ENCODE results near the gene IL1R1.
"Not testable (repeated sequence)": the region's sequence is repeated elsewhere in the genome, so short reads cannot be mapped to it uniquely, and the experiment has no call there.

Gene IL1R1

GRCh38 chr2:102103992-102104871 is 38.3 kb upstream of the IL1R1 start:
- Histone ChIP-seq H2AFZ (ENCODE audit: low read depth, low read length) (no peak overlapping the region), H3K36me3 (ENCODE audit: insufficient read depth, low read length) (no peaks in the 10 kb centered on the region), H3K4me3 (ENCODE audit: low read length) (no peak overlapping the region), H3K4me1 (ENCODE audit: insufficient read depth, low read length) (no peaks in the 10 kb centered on the region), H3K27me3 (ENCODE audit: insufficient read depth, low read length) (no peaks in the 10 kb centered on the region), H3K9me3 (ENCODE audit: low read length) (no peaks in the 10 kb centered on the region)

- no peaks in the 10 kb centered on the region for H3K27me3 ChIP-seq (ENCODE audit: insufficient read depth, low read length)
These were observed 36.4 kb upstream of the IL1R1 start for GRCh38 chr2:102106133-102106556.

GRCh38 chr2:102106813-102107740 is 35.5 kb upstream of the IL1R1 start:
- not testable (repeated sequence) for H2AFZ ChIP-seq (ENCODE audit: low read depth, low read length); H3K27me3 ChIP-seq (ENCODE audit: insufficient read depth, low read length); H3K36me3 ChIP-seq (ENCODE audit: insufficient read depth, low read length); H3K4me3 ChIP-seq (ENCODE audit: low read length); H3K9me3 ChIP-seq (ENCODE audit: low read length); H3K4me1 ChIP-seq (ENCODE audit: insufficient read depth, low read length)

More at GRCh38 chr2:102106133-102106556, 36.4 kb upstream of the IL1R1 start:
- Histone ChIP-seq H3K9me3 (ENCODE audit: low read length) (no peaks in the 10 kb centered on the region), H3K4me1 (ENCODE audit: insufficient read depth, low read length) (no peaks in the 10 kb centered on the region), H3K4me3 (ENCODE audit: low read length) (no peak overlapping the region), H2AFZ (ENCODE audit: low read depth, low read length) (no peak overlapping the region), H3K36me3 (ENCODE audit: insufficient read depth, low read length) (no peaks in the 10 kb centered on the region)

GRCh38 chr2:102107741-102108070 is 34.8 kb upstream of the IL1R1 start:
- Histone ChIP-seq H3K4me3 (ENCODE audit: low read length) (no peak overlapping the region), H3K36me3 (ENCODE audit: insufficient read depth, low read length) (no peaks in the 10 kb centered on the region), H3K4me1 (ENCODE audit: insufficient read depth, low read length) (no peaks in the 10 kb centered on the region), H3K9me3 (ENCODE audit: low read length) (no peaks in the 10 kb centered on the region), H3K27me3 (ENCODE audit: insufficient read depth, low read length) (no peaks in the 10 kb centered on the region), H2AFZ (ENCODE audit: low read depth, low read length) (no peak overlapping the region)

- Histone ChIP-seq H3K27me3 (ENCODE audit: insufficient read depth, low read length) (no peaks in the 10 kb centered on the region), H3K36me3 (ENCODE audit: insufficient read depth, low read length) (no peaks in the 10 kb centered on the region), H3K4me3 (ENCODE audit: low read length) (no peak overlapping the region), H2AFZ (ENCODE audit: low read depth, low read length) (no peak overlapping the region), H3K4me1 (ENCODE audit: insufficient read depth, low read length) (no peaks in the 10 kb centered on the region), H3K9me3 (ENCODE audit: low read length) (no peaks in the 10 kb centered on the region)
These were observed 33.5 kb upstream of the IL1R1 start for GRCh38 chr2:102109016-102109415.

- no peaks in the 10 kb centered on the region for H3K27me3 ChIP-seq (ENCODE audit: insufficient read depth, low read length)
- no peaks in the 10 kb centered on the region for H3K36me3 ChIP-seq (ENCODE audit: insufficient read depth, low read length)
- no peaks in the 10 kb centered on the region for H3K4me1 ChIP-seq (ENCODE audit: insufficient read depth, low read length)
- no peak overlapping the region for H2AFZ ChIP-seq (ENCODE audit: low read depth, low read length)
- H3K9me3 ChIP-seq (ENCODE audit: low read length): no peaks in the 10 kb centered on the region
- H3K4me3 ChIP-seq (ENCODE audit: low read length): no peak overlapping the region
These were observed 32.4 kb upstream of the IL1R1 start for GRCh38 chr2:102110171-102110570.

GRCh38 chr2:102110596-102111334 is 31.8 kb upstream of the IL1R1 start:
- Histone ChIP-seq H3K4me3 (ENCODE audit: low read length) (no peak overlapping the region), H3K27me3 (ENCODE audit: insufficient read depth, low read length) (no peaks in the 10 kb centered on the region), H3K4me1 (ENCODE audit: insufficient read depth, low read length) (no peaks in the 10 kb centered on the region)

GRCh38 chr2:102111823-102112222 is 30.7 kb upstream of the IL1R1 start:
- Histone ChIP-seq H3K36me3 (ENCODE audit: insufficient read depth, low read length) (no peaks in the 10 kb centered on the region), H3K4me3 (ENCODE audit: low read length) (no peak overlapping the region), H3K4me1 (ENCODE audit: insufficient read depth, low read length) (no peaks in the 10 kb centered on the region), H3K27me3 (ENCODE audit: insufficient read depth, low read length) (no peaks in the 10 kb centered on the region), H3K9me3 (ENCODE audit: low read length) (no peaks in the 10 kb centered on the region), H2AFZ (ENCODE audit: low read depth, low read length) (no peak overlapping the region)

More at GRCh38 chr2:102110596-102111334, 31.8 kb upstream of the IL1R1 start:
- Histone ChIP-seq H3K36me3 (ENCODE audit: insufficient read depth, low read length) (no peaks in the 10 kb centered on the region), H2AFZ (ENCODE audit: low read depth, low read length) (no peak overlapping the region), H3K9me3 (ENCODE audit: low read length) (no peaks in the 10 kb centered on the region)

GRCh38 chr2:102112271-102112670 is 30.3 kb upstream of the IL1R1 start:
- Histone ChIP-seq H2AFZ (ENCODE audit: low read depth, low read length) (no peak overlapping the region), H3K9me3 (ENCODE audit: low read length) (no peaks in the 10 kb centered on the region), H3K4me3 (ENCODE audit: low read length) (no peak overlapping the region), H3K36me3 (ENCODE audit: insufficient read depth, low read length) (no peaks in the 10 kb centered on the region), H3K4me1 (ENCODE audit: insufficient read depth, low read length) (no peaks in the 10 kb centered on the region), H3K27me3 (ENCODE audit: insufficient read depth, low read length) (no peaks in the 10 kb centered on the region)

- Histone ChIP-seq H3K27me3 (ENCODE audit: insufficient read depth, low read length) (no peaks in the 10 kb centered on the region), H2AFZ (ENCODE audit: low read depth, low read length) (no peak overlapping the region), H3K4me3 (ENCODE audit: low read length) (no peak overlapping the region), H3K9me3 (ENCODE audit: low read length) (no peaks in the 10 kb centered on the region), H3K4me1 (ENCODE audit: insufficient read depth, low read length) (no peaks in the 10 kb centered on the region), H3K36me3 (ENCODE audit: insufficient read depth, low read length) (no peaks in the 10 kb centered on the region)
These were observed 29.6 kb upstream of the IL1R1 start for GRCh38 chr2:102112692-102113665.

GRCh38 chr2:102114290-102114721 is 28.2 kb upstream of the IL1R1 start:
- H3K9me3 ChIP-seq (ENCODE audit: low read length): no peaks in the 10 kb centered on the region
- no peak overlapping the region for H2AFZ ChIP-seq (ENCODE audit: low read depth, low read length)
- H3K27me3 ChIP-seq (ENCODE audit: insufficient read depth, low read length): no peaks in the 10 kb centered on the region
- no peaks in the 10 kb centered on the region for H3K36me3 ChIP-seq (ENCODE audit: insufficient read depth, low read length)
- no peaks in the 10 kb centered on the region for H3K4me1 ChIP-seq (ENCODE audit: insufficient read depth, low read length)
- no peak overlapping the region for H3K4me3 ChIP-seq (ENCODE audit: low read length)

Measured in neuron (in vitro differentiated cells).